H1 (cell line): ENCODE results near the gene FHIT. TPM values are rescaled to one million over a fixed set of nuclear protein-coding genes. Genes with fewer than 3 reads are reported as not detected.

Experiments
- YY1 ChIP-seq: IDR thresholded peaks from 2 replicates; pipeline ENCODE4 v1.6.1; 2011; ENCODE audit warnings: low read depth, mild to moderate bottlenecking, low read length
- polyA plus RNA-seq, 7 experiments: library from polyadenylated mRNA; depleted of rRNA in 3 of 7; stranded (reverse) in 5 of 7; unstranded in 2 of 7; fragments of >200 nt in 5 of 7; fragments of 200-250 nt in 2 of 7; gene quantifications; 1 replicate in 5 of 7; 2 replicates in 1 of 7; 4 replicates in 1 of 7; pipeline versions ENCODE4 v1.2.1 to v1.2.3, GENCODE V29; 2011 to 2013; ENCODE audit warnings: missing spikeins in 2 of 7, mixed read lengths in 2 of 7
- total RNA-seq: library from RNA; stranded (reverse); fragmentation: NEBNext Ultra II Directional; extraction: Animal tissue kit (Norgen Biotek cat#: 25700); gene quantifications from 2 replicates; pipeline ENCODE4 v1.2.1, GENCODE V29; 2021
- TF ChIP-seq, protein P1 (sequence below): IDR thresholded peaks from 2 replicates; pipeline ENCODE4 v1.6.1; 2011; ENCODE audit warnings: low read length, improper control_type of control experiment
- TF ChIP-seq, protein P2 (sequence below), 3 experiments: IDR thresholded peaks; 1 replicate in 2 of 3; 2 replicates in 1 of 3; pipeline versions ENCODE4 v1.5.1 to v1.6.1; 2011; ENCODE audit warnings: low read length in 3 of 3, mild to moderate bottlenecking in 3 of 3, inconsistent platforms in 2 of 3, low read depth in 1 of 3, moderate library complexity in 1 of 3; ENCODE audit not compliant: insufficient read depth in 1 of 3; ENCODE audit errors: control extremely low read depth in 1 of 3

Gene FHIT
- total and polyA plus RNA-seq, 2 of the 8 experiments (the other 6 are each of a cell fraction or from before 2014, with no cell fraction given) = 1.2 to 3.2 TPM

DNA sequence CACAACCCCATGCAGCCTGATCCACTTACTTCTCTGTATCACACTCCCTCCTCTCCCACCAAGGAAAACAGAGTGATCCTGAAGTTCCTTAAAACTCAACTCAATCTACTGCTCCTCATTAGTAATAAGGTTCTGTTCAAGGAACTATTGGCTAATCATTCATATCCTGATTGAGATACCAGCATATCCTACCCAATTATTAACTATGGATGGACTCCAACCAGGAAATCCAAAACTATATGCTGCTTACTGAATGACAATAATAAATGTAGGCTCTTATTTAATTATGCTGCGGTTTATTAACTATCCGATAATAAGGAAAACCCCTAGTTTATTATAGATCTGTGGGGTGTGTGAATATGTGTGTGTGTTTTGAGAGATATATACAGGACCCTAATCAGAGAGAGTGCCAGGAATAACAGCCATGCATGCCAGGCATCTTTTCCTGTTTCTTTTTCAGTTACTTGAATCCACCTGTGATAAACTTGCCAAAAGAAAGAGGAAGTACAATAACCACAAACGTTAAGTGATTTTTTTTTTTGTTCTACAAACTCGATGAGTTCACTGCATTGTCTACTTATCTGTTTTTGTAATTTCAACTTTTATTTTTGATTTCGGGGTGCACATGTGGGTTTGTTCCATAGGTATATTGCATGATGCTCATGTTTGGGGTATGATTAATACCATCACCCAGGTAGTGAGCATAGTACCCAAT lies 1169.7 kb downstream of the FHIT start (continued):
- TF ChIP-seq, protein P1, sequence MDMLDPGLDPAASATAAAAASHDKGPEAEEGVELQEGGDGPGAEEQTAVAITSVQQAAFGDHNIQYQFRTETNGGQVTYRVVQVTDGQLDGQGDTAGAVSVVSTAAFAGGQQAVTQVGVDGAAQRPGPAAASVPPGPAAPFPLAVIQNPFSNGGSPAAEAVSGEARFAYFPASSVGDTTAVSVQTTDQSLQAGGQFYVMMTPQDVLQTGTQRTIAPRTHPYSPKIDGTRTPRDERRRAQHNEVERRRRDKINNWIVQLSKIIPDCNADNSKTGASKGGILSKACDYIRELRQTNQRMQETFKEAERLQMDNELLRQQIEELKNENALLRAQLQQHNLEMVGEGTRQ = no peak
- TF ChIP-seq YY1 = no peak
- TF ChIP-seq, protein P2, sequence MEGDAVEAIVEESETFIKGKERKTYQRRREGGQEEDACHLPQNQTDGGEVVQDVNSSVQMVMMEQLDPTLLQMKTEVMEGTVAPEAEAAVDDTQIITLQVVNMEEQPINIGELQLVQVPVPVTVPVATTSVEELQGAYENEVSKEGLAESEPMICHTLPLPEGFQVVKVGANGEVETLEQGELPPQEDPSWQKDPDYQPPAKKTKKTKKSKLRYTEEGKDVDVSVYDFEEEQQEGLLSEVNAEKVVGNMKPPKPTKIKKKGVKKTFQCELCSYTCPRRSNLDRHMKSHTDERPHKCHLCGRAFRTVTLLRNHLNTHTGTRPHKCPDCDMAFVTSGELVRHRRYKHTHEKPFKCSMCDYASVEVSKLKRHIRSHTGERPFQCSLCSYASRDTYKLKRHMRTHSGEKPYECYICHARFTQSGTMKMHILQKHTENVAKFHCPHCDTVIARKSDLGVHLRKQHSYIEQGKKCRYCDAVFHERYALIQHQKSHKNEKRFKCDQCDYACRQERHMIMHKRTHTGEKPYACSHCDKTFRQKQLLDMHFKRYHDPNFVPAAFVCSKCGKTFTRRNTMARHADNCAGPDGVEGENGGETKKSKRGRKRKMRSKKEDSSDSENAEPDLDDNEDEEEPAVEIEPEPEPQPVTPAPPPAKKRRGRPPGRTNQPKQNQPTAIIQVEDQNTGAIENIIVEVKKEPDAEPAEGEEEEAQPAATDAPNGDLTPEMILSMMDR (IDR thresholded peaks at IDR 0.05; ENCODE audit: control extremely low read depth in 1 of 3, insufficient read depth in 1 of 3, low read depth in 1 of 3, low read length in 3 of 3) = no peak
